Mesendoderm (in vitro differentiated cells): ENCODE data around the gene TMEM125.

Experiments used
- DNase-seq: peaks from one replicate; pipeline ENCODE4 v3.0.0; 2013
- H2AK5ac ChIP-seq: 2 replicates; pipeline ENCODE4 v1.6.1; 2013; ENCODE audit warnings: low read length, inconsistent platforms
- H2BK120ac ChIP-seq: 2 replicates; pipeline ENCODE4 v1.6.1; 2013; ENCODE audit warnings: low read depth, mild to moderate bottlenecking, low read length, moderate library complexity, mixed read lengths
- H2BK15ac ChIP-seq: replicated peaks from 2 replicates; pipeline ENCODE4 v1.6.1; 2013; ENCODE audit warnings: low read depth, mild to moderate bottlenecking, moderate library complexity
- H2BK5ac ChIP-seq: 2 replicates; pipeline ENCODE4 v1.6.1; 2013; ENCODE audit warnings: low read length, inconsistent platforms
- H3K18ac ChIP-seq: 2 replicates; pipeline ENCODE4 v1.6.1; 2013; ENCODE audit warnings: mild to moderate bottlenecking, low read length, mixed read lengths
- H3K23ac ChIP-seq: one replicate; pipeline ENCODE4 v1.6.1; 2013; ENCODE audit warnings: low read length
- H3K27ac ChIP-seq: 2 replicates; pipeline ENCODE4 v1.5.1; 2013; ENCODE audit warnings: low read depth, mild to moderate bottlenecking, inconsistent platforms, low read length, moderate library complexity
- H3K27me3 ChIP-seq: 2 replicates; pipeline ENCODE4 v1.6.1; 2013; ENCODE audit warnings: low read length, control low read depth, mild to moderate bottlenecking, inconsistent platforms; ENCODE audit not compliant: insufficient read depth, poor library complexity
- H3K36me3 ChIP-seq: 2 replicates; pipeline ENCODE4 v1.6.1; 2013; ENCODE audit warnings: low read length, inconsistent platforms; ENCODE audit not compliant: control insufficient read depth, insufficient read depth
- H3K4ac ChIP-seq: one replicate; pipeline ENCODE4 v1.6.1; 2013; ENCODE audit warnings: low read depth, mild to moderate bottlenecking, low read length, moderate library complexity
- H3K4me1 ChIP-seq: 2 replicates; pipeline ENCODE4 v1.6.1; 2013; ENCODE audit warnings: low read depth, low read length, inconsistent platforms; ENCODE audit not compliant: control insufficient read depth
- H3K4me2 ChIP-seq: 2 replicates; pipeline ENCODE4 v1.6.1; 2013; ENCODE audit warnings: low read length
- H3K4me3 ChIP-seq: 2 replicates; pipeline ENCODE4 v1.5.1; 2013; ENCODE audit warnings: mild to moderate bottlenecking, low read length
- H3K56ac ChIP-seq: one replicate; pipeline ENCODE4 v1.6.1; 2013; ENCODE audit warnings: low read length
- H3K79me1 ChIP-seq: 2 replicates; pipeline ENCODE4 v1.6.1; 2013; ENCODE audit warnings: low read length, inconsistent platforms
- H3K79me2 ChIP-seq: 2 replicates; pipeline ENCODE4 v1.6.1; 2013; ENCODE audit warnings: mild to moderate bottlenecking, low read length; ENCODE audit not compliant: control insufficient read depth, insufficient read depth
- H3K9ac ChIP-seq: 2 replicates; pipeline ENCODE4 v1.6.1; 2013; ENCODE audit warnings: low read length, inconsistent platforms
- H4K5ac ChIP-seq: one replicate; pipeline ENCODE4 v1.6.1; 2013; ENCODE audit warnings: low read length
- H4K8ac ChIP-seq: one replicate; pipeline ENCODE4 v1.6.1; 2013; ENCODE audit warnings: low read depth, mild to moderate bottlenecking, control low read depth, low read length, moderate library complexity
- WGBS: extraction: QIAGEN DNeasy Blood & Tissue Kit; methylation state at CpG from one replicate; pipeline ENCODE4 v1.1.7; 2013; ENCODE audit warnings: low lambda C conversion rate, missing lambda C conversion rate; ENCODE audit not compliant: insufficient coverage; ENCODE audit errors: extremely low coverage; 5-methylcytosine and 5-hydroxymethylcytosine counted together

TMEM125 gene

GRCh38 chr1:43300378-43301094 is 30.8 kb downstream of the TMEM125 start, which contains the start of gene TIE1:
TIE1 (plus strand) TSS chr1:43300982; CDS start chr1:43301072, 90 bp downstream.
- H2BK5ac ChIP-seq, result no peak within 1 kb of the TSS
- H3K36me3 ChIP-seq, result no peaks in the 10 kb centered on the region
- H3K18ac ChIP-seq, result no peak within 1 kb of the TSS
- H4K5ac ChIP-seq, result no peak within 1 kb of the TSS
- H3K27me3 ChIP-seq, result no peaks in the 10 kb centered on the region
- no peak within 1 kb of the TSS for H3K4me3 ChIP-seq
- H3K79me1 ChIP-seq, result no peaks in the 10 kb centered on the region
- no peak within 1 kb of the TSS for H2AK5ac ChIP-seq
- no peak within 1 kb of the TSS for H2BK15ac ChIP-seq
- H4K8ac ChIP-seq, result no peak within 1 kb of the TSS
- no CpG with 5 or more reads among the region's 10 CpGs for WGBS
- no peak within 1 kb of the TSS for H3K4me2 ChIP-seq
- no peaks in the 10 kb centered on the region for H3K4me1 ChIP-seq
- no peak within 1 kb of the TSS for H3K4ac ChIP-seq
- DNase-seq, result no peak
- no peak within 1 kb of the TSS for H2BK120ac ChIP-seq
- no peak within 1 kb of the TSS for H3K27ac ChIP-seq
- H3K9ac ChIP-seq, result no peak within 1 kb of the TSS
- no peak within 1 kb of the TSS for H3K23ac ChIP-seq
- no peak within 1 kb of the TSS for H3K56ac ChIP-seq
- H3K79me2 ChIP-seq, result no peaks in the 10 kb centered on the region

GRCh38 chr1:43302201-43302600 is 32.4 kb downstream of the TMEM125 start:
- H3K4ac ChIP-seq, result no peak overlapping the region
- H3K56ac ChIP-seq, result no peak overlapping the region
- H3K9ac ChIP-seq, result no peak overlapping the region
- no peak overlapping the region for H3K18ac ChIP-seq
- H3K79me1 ChIP-seq, result no peaks in the 10 kb centered on the region
- H3K4me3 ChIP-seq, result no peak overlapping the region
- H2BK120ac ChIP-seq, result no peak overlapping the region
- no peak overlapping the region for H3K23ac ChIP-seq
- no peak overlapping the region for H3K27ac ChIP-seq
- no peaks in the 10 kb centered on the region for H3K79me2 ChIP-seq
- no peak overlapping the region for H3K4me2 ChIP-seq
- no peak overlapping the region for H4K5ac ChIP-seq
- no peak for DNase-seq
- H3K36me3 ChIP-seq, result no peaks in the 10 kb centered on the region
- H3K4me1 ChIP-seq, result no peaks in the 10 kb centered on the region
- no CpG with 5 or more reads among the region's 1 CpG for WGBS
- no peak overlapping the region for H2AK5ac ChIP-seq
- no peaks in the 10 kb centered on the region for H3K27me3 ChIP-seq
- no peak overlapping the region for H2BK5ac ChIP-seq
- no peak overlapping the region for H4K8ac ChIP-seq
- H2BK15ac ChIP-seq, result no peak overlapping the region

- H2AK5ac ChIP-seq, result no peak overlapping the region
- H4K5ac ChIP-seq, result no peak overlapping the region
- no peak overlapping the region for H3K4ac ChIP-seq
- no peaks in the 10 kb centered on the region for H3K79me2 ChIP-seq
- no peaks in the 10 kb centered on the region for H3K79me1 ChIP-seq
- H3K23ac ChIP-seq, result no peak overlapping the region
- DNase-seq, result no peak
- H3K4me1 ChIP-seq, result no peaks in the 10 kb centered on the region
- H3K27me3 ChIP-seq, result no peaks in the 10 kb centered on the region
- H4K8ac ChIP-seq, result no peak overlapping the region
- H2BK5ac ChIP-seq, result no peak overlapping the region
- no peak overlapping the region for H3K27ac ChIP-seq
- no peak overlapping the region for H3K18ac ChIP-seq
- no peak overlapping the region for H3K4me2 ChIP-seq
- WGBS, result no CpG with 5 or more reads among the region's 7 CpGs
- H2BK15ac ChIP-seq, result no peak overlapping the region
- no peaks in the 10 kb centered on the region for H3K36me3 ChIP-seq
- H3K9ac ChIP-seq, result no peak overlapping the region
- H2BK120ac ChIP-seq, result no peak overlapping the region
- no peak overlapping the region for H3K56ac ChIP-seq
- H3K4me3 ChIP-seq, result no peak overlapping the region
Observed at GRCh38 chr1:43302721-43303470, 33.1 kb downstream of the TMEM125 start.

GRCh38 chr1:43303471-43304313 is 33.9 kb downstream of the TMEM125 start:
- no peak overlapping the region for H4K5ac ChIP-seq
- no peaks in the 10 kb centered on the region for H3K36me3 ChIP-seq
- WGBS, result no CpG with 5 or more reads among the region's 8 CpGs
- H4K8ac ChIP-seq, result no peak overlapping the region
- DNase-seq, result no peak
- no peak overlapping the region for H2BK15ac ChIP-seq
- H3K18ac ChIP-seq, result no peak overlapping the region
- no peak overlapping the region for H3K56ac ChIP-seq
- H3K9ac ChIP-seq, result no peak overlapping the region
- no peak overlapping the region for H2BK120ac ChIP-seq
- no peaks in the 10 kb centered on the region for H3K27me3 ChIP-seq
- no peak overlapping the region for H3K4me2 ChIP-seq
- H3K79me1 ChIP-seq, result no peaks in the 10 kb centered on the region
- H3K27ac ChIP-seq, result no peak overlapping the region
- H3K4me3 ChIP-seq, result no peak overlapping the region
- no peaks in the 10 kb centered on the region for H3K4me1 ChIP-seq
- no peak overlapping the region for H3K23ac ChIP-seq
- no peaks in the 10 kb centered on the region for H3K79me2 ChIP-seq
- H3K4ac ChIP-seq, result no peak overlapping the region
- H2AK5ac ChIP-seq, result no peak overlapping the region
- H2BK5ac ChIP-seq, result no peak overlapping the region

- no peak overlapping the region for H4K8ac ChIP-seq
- no peak overlapping the region for H3K4me2 ChIP-seq
- no peak overlapping the region for H3K56ac ChIP-seq
- no peaks in the 10 kb centered on the region for H3K79me1 ChIP-seq
- DNase-seq, result no peak
- no peaks in the 10 kb centered on the region for H3K27me3 ChIP-seq
- no peak overlapping the region for H2AK5ac ChIP-seq
- H3K9ac ChIP-seq, result no peak overlapping the region
- H2BK5ac ChIP-seq, result no peak overlapping the region
- no peak overlapping the region for H4K5ac ChIP-seq
- H3K79me2 ChIP-seq, result no peaks in the 10 kb centered on the region
- no peak overlapping the region for H2BK120ac ChIP-seq
- no peak overlapping the region for H3K4me3 ChIP-seq
- no peak overlapping the region for H2BK15ac ChIP-seq
- H3K18ac ChIP-seq, result no peak overlapping the region
- no peaks in the 10 kb centered on the region for H3K36me3 ChIP-seq
- WGBS, result no CpG with 5 or more reads among the region's 8 CpGs
- no peak overlapping the region for H3K23ac ChIP-seq
- no peak overlapping the region for H3K27ac ChIP-seq
- H3K4ac ChIP-seq, result no peak overlapping the region
- no peaks in the 10 kb centered on the region for H3K4me1 ChIP-seq
Observed at GRCh38 chr1:43304314-43304681, 34.5 kb downstream of the TMEM125 start.
